Activated B cell treated with CpG ODN at 0.5 μM for 24 hours (primary cell): ENCODE data around the gene DCLK2. TPM values are rescaled to one million over a fixed set of nuclear protein-coding genes. Genes with fewer than 3 reads are reported as not detected.

Experiments
- ATAC-seq: fragments of 200-7000 bp; cut with Tn5 transposase; one replicate; pipeline ENCODE4 v1.10.0; 2021; ENCODE audit warnings: low read depth, mild to moderate bottlenecking, moderate library complexity
- CTCF ChIA-PET: fragments of 350-600 bp; sonication (Branson Sonifier 250); formaldehyde crosslinking; loops from one replicate; lab custom pipeline; 2021; ENCODE audit warnings: antibody characterized with exemption; lab: Charles Lee
- POLR2A ChIA-PET: fragments of 350-600 bp; sonication (Branson Sonifier 250); formaldehyde crosslinking; loops from one replicate; lab custom pipeline; 2021; ENCODE audit warnings: antibody characterized with exemption; lab: Charles Lee
- DNase-seq: peaks from one replicate; pipeline ENCODE4 v3.0.0; 2022
- H3K27ac Mint-ChIP-seq: one replicate; pipeline ENCODE4 v1.8.0; 2020; ENCODE audit warnings: mixed read lengths
- H3K27me3 Mint-ChIP-seq: one replicate; pipeline ENCODE4 v1.8.0; 2021; ENCODE audit warnings: mixed read lengths
- H3K36me3 Mint-ChIP-seq: one replicate; pipeline ENCODE4 v1.8.0; 2021; ENCODE audit warnings: low read depth, mixed read lengths
- H3K4me1 Mint-ChIP-seq: one replicate; pipeline ENCODE4 v1.8.0; 2021; ENCODE audit warnings: mixed read lengths
- H3K4me3 Mint-ChIP-seq: one replicate; pipeline ENCODE4 v1.8.0; 2020; ENCODE audit warnings: mild to moderate bottlenecking, mixed read lengths
- H3K9me3 Mint-ChIP-seq: one replicate; pipeline ENCODE4 v1.8.0; 2020; ENCODE audit warnings: mixed read lengths
- intact Hi-C: fragments of 100-400 bp; cut with micrococcal nuclease; formaldehyde crosslinking; loops from one replicate; pipeline ENCODE4 v1.15.1; 2024
- total RNA-seq: library from RNA; stranded (reverse); gene quantifications from 2 replicates; pipeline ENCODE4 v1.2.3, GENCODE V29; 2022
- TF ChIP-seq, protein P1 (sequence below): fragments of 200-600 bp; IDR thresholded peaks from one replicate; pipeline ENCODE4 v1.8.0; 2022; ENCODE audit warnings: antibody characterized with exemption, mild to moderate bottlenecking

The DCLK2 gene
- total RNA-seq, 1 donor from 2014 or later = 3.4 TPM

DNA sequence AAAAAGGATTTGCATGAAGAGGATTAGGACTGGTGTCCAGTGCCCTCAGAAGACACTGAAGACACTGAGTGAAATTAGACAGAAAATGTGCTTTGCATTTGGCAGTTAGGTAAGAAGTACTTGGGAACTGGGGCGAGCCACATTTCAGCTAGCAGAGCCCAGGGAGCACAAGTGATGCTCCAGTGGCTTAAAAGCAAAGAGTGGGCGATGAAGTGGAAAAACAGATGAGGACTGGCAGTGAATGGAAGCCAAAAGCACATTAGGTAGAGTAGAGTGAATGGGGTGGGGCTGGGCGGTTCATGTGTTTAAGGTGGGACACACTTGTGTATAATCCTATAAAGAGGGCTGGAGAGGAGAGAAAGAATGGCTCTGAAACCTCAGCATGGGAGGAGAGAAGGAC is 18.4 kb downstream of the DCLK2 start:
- no peaks in the 10 kb centered on the region for H3K27me3 Mint-ChIP-seq
- no peak for DNase-seq
- no peaks in the 10 kb centered on the region for H3K4me1 Mint-ChIP-seq
- POLR2A ChIA-PET = no interaction called here
- H3K27ac Mint-ChIP-seq = no peak overlapping the region
- intact Hi-C loops = no loop called here
- TF ChIP-seq, protein P1, sequence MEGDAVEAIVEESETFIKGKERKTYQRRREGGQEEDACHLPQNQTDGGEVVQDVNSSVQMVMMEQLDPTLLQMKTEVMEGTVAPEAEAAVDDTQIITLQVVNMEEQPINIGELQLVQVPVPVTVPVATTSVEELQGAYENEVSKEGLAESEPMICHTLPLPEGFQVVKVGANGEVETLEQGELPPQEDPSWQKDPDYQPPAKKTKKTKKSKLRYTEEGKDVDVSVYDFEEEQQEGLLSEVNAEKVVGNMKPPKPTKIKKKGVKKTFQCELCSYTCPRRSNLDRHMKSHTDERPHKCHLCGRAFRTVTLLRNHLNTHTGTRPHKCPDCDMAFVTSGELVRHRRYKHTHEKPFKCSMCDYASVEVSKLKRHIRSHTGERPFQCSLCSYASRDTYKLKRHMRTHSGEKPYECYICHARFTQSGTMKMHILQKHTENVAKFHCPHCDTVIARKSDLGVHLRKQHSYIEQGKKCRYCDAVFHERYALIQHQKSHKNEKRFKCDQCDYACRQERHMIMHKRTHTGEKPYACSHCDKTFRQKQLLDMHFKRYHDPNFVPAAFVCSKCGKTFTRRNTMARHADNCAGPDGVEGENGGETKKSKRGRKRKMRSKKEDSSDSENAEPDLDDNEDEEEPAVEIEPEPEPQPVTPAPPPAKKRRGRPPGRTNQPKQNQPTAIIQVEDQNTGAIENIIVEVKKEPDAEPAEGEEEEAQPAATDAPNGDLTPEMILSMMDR = no peak
- ATAC-seq = no peak
- CTCF ChIA-PET = no interaction called here
- H3K36me3 Mint-ChIP-seq = no peaks in the 10 kb centered on the region
- no peaks in the 10 kb centered on the region for H3K9me3 Mint-ChIP-seq
- H3K4me3 Mint-ChIP-seq = no peak overlapping the region

DNA sequence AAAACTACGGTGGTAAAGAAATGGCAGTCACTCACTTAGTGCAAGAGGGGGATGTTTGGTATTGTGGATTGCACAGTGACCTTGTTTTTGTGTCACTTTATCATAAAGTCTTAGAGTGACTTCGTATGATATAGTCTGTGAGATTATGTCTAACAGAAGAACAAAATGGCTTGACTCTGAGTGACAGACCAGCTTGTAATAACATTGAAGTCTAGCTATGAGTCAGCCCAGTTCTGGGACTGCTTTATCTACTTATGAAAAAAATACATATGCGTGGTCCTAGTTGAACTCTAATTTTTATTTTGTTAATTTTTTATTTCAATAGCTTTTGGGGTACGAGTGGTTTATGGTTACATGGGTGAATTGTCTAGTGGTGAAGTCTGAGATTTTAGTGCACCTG is 20.0 kb downstream of the DCLK2 start:
- intact Hi-C loops = no loop called here
- no peak overlapping the region for H3K4me3 Mint-ChIP-seq
- H3K4me1 Mint-ChIP-seq = no peaks in the 10 kb centered on the region
- H3K27me3 Mint-ChIP-seq = peaks cover 4% of the 10 kb centered on the region
- no peak for DNase-seq
- no peak overlapping the region for H3K27ac Mint-ChIP-seq
- ChIA-PET POLR2A (no interaction called here), CTCF (no interaction called here)
- H3K36me3 Mint-ChIP-seq = no peaks in the 10 kb centered on the region
- no peaks in the 10 kb centered on the region for H3K9me3 Mint-ChIP-seq
- TF ChIP-seq, protein P1 = no peak
- no peak for ATAC-seq

DNA sequence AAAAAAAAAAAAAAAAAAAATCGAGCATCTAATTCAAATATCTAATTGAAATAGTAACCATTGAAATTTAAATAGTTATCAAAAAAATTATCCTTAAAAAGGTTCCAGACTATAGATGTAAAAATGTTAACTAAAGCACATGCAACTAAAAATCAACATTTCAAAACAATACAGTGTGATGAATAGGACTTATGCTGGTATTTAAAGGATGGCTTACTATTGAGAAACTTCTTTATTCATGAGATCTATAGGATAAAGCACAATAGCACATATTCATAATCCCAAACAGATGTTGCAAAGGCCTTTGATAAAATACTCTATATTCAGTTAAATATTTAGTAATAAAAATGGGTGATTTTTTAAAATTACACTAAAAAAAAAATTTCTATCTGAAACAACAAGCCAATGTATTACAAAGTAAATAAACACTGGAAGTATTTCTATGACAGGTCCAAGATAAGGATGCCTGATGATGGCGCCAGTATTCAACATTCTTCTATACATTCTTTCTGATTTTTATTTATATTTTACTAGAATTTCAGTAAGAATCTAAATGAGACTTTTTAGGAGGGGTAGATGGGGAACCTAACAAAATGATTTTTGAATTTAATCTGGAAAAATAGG is 26.3 kb downstream of the DCLK2 start:
- no peaks in the 10 kb centered on the region for H3K36me3 Mint-ChIP-seq
- no peaks in the 10 kb centered on the region for H3K9me3 Mint-ChIP-seq
- TF ChIP-seq, protein P1 = no peak

DNA sequence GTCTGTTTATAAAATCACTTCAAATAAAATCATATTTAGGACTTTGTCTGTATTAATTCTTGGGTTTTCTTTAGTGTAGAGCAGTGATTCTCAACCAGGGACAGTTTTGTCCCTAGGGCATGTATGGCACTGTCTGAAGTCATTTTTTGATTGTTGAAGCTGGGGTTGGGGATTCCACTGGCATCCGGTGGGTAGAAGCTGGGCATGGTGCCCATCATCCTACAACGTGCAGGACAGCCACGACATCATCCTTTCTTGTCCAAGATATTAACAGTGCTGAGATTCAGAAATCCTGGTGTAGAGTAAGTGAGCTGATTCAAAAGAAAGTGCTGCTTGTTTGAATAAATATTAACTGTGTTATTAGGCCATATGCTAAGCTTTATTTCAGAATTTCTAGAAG is 28.6 kb downstream of the DCLK2 start:
- DNase-seq = no peak
- no peaks in the 10 kb centered on the region for H3K4me1 Mint-ChIP-seq
- peaks cover 6% of the 10 kb centered on the region for H3K27me3 Mint-ChIP-seq
- no peak overlapping the region for H3K27ac Mint-ChIP-seq
- ATAC-seq = no peak
- CTCF ChIA-PET = no interaction called here
- peaks cover 3% of the 10 kb centered on the region for H3K9me3 Mint-ChIP-seq
- H3K4me3 Mint-ChIP-seq = no peak overlapping the region
- POLR2A ChIA-PET = no interaction called here
- H3K36me3 Mint-ChIP-seq = no peaks in the 10 kb centered on the region
- TF ChIP-seq, protein P1 = no peak
- intact Hi-C loops = no loop called here

More for the DNA sequence above, 26.3 kb downstream of the DCLK2 start:
- intact Hi-C loops = no loop called here
- ATAC-seq (no peak), DNase-seq (no peak)
- Mint-ChIP-seq H3K27me3 (peaks cover 6% of the 10 kb centered on the region), H3K4me3 (no peak overlapping the region), H3K4me1 (no peaks in the 10 kb centered on the region), H3K27ac (no peak overlapping the region)
- ChIA-PET POLR2A (no interaction called here), CTCF (no interaction called here)

DNA sequence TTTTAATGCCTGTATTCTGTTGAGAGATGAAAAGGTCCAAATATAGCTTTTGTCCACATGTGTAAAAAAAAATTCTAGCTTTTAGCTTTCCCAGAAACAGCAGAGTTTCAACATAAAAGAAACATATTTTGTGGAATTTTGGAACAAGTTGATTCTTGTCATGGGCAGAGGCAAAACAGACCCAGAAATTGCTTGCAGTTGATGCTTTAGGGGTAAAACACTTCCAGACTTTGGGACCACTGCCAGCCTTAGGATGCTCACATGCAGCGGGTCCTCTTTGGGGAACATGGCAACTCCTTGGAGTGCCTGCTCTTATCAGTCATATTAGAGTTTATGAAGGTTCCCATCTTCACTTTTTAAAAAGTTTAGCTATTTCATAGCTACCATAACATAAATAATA is 30.4 kb downstream of the DCLK2 start:
- Mint-ChIP-seq H3K4me1 (no peaks in the 10 kb centered on the region), H3K27ac (no peak overlapping the region), H3K36me3 (no peaks in the 10 kb centered on the region), H3K27me3 (peaks cover 5% of the 10 kb centered on the region), H3K4me3 (no peak overlapping the region), H3K9me3 (peaks cover 5% of the 10 kb centered on the region)
- DNase-seq = no peak
- POLR2A ChIA-PET = no interaction called here
- no peak for ATAC-seq
- CTCF ChIA-PET = no interaction called here
- TF ChIP-seq, protein P1 = no peak
- intact Hi-C loops = no loop called here
